Measurements from ENCODE around the gene PCMTD2. TPM values are rescaled to one million over a fixed set of nuclear protein-coding genes. Genes with fewer than 3 reads are reported as not detected.

PCMTD2 gene
- total and polyA plus RNA-seq, 2 of the 8 experiments (the other 6 are each of a cell fraction or from before 2014, with no cell fraction given), result 21.4 to 55.1 TPM

DNA sequence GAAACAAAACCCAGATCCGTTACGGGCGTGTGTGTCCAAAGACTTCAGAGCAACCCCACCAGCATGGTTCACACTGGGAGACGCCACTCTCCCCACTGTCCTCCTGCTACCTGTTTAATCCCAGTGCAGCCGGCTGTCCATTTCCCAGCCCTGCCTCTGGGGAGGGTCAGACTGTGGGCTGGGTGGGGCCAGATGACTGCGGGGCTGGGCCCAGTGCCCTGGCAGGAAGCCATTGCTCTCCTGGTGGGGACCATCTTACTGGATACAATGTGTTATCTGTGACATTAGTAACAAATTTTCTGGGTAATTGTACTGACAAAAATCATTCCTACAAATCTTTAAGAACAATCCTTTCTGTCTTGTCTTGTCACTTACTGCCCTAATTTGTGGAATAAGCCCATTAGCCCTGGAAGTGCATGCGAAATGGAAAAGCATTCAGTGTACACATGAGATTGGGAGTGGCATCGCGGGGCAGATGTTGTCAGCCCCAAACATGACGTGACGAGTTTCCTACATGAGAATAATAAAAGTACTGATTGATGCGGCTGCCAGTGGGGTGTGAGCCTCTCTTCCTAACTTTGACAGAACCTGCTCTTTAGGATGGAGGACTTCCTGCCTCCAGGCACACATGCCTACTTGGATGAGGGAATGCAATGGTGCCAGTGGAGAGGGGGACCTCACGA is 37.9 kb upstream of the PCMTD2 start:
- ChIA-PET CTCF (ENCODE audit: partially characterized antibody) (no interaction called here), POLR2A (ENCODE audit: partially characterized antibody) (no interaction called here)
- H2BK120ac ChIP-seq (replicated peaks; ENCODE audit: low read depth, low read length), result no peak overlapping the region
- H3K4me1 ChIP-seq (replicated peaks in 1 of 4; ENCODE audit: control insufficient read depth in 3 of 4, insufficient read depth in 4 of 4, low read length in 3 of 4), result no peaks in the 10 kb centered on the region
- H3K4me3 ChIP-seq (ENCODE audit: extremely low read depth in 1 of 4, insufficient read depth in 2 of 4, low read depth in 3 of 4, low read length in 4 of 4), result no peak overlapping the region
- no peaks in the 10 kb centered on the region for H3K79me2 ChIP-seq (ENCODE audit: control insufficient read depth in 1 of 2, insufficient read depth in 2 of 2, low read length in 2 of 2)
- no peaks in the 10 kb centered on the region for H4K20me1 ChIP-seq (replicated peaks in 1 of 2; ENCODE audit: control insufficient read depth in 1 of 2, insufficient read depth in 2 of 2, low read length in 2 of 2)
- H4K5ac ChIP-seq (ENCODE audit: insufficient read length, low read depth, low read length), result no peak overlapping the region
- H3K27ac ChIP-seq (ENCODE audit: low read depth, low read length), result no peak overlapping the region
- no peak overlapping the region for H4K8ac ChIP-seq (ENCODE audit: extremely low read depth, insufficient read depth, low read length)
- H3K9ac ChIP-seq (replicated peaks in 1 of 4; ENCODE audit: extremely low read depth in 1 of 4, low read depth in 3 of 4, low read length in 3 of 4), result no peak overlapping the region
- no peak overlapping the region for H2BK12ac ChIP-seq (ENCODE audit: low read depth, low read length)
- no peaks in the 10 kb centered on the region for H3K9me3 ChIP-seq (ENCODE audit: insufficient read depth in 2 of 2, low read depth in 1 of 2, low read length in 1 of 2)
- H3K4me2 ChIP-seq (ENCODE audit: insufficient read depth in 1 of 2, low read depth in 2 of 2, low read length in 2 of 2), result no peak overlapping the region
- H3K4ac ChIP-seq (replicated peaks; ENCODE audit: insufficient read length, low read depth, low read length), result no peak overlapping the region
- no peaks in the 10 kb centered on the region for H3K27me3 ChIP-seq (replicated peaks in 1 of 4; ENCODE audit: control insufficient read depth in 3 of 4, extremely low read depth in 1 of 4, insufficient read depth in 3 of 4, low read length in 3 of 4)
- no peak overlapping the region for H2AFZ ChIP-seq (ENCODE audit: low read length)
- no peak overlapping the region for H3K23ac ChIP-seq (ENCODE audit: insufficient read length)
- H2BK15ac ChIP-seq (ENCODE audit: low read length), result no peak overlapping the region
- no peak for FAIRE-seq
- H3K23me2 ChIP-seq (ENCODE audit: low read depth, low read length), result no peaks in the 10 kb centered on the region
- DNase-seq (ENCODE audit: low read depth in 1 of 2, low spot score in 2 of 2), result no peak
- H3K79me1 ChIP-seq (ENCODE audit: low read depth, low read length), result no peaks in the 10 kb centered on the region
- H4K91ac ChIP-seq (replicated peaks; ENCODE audit: insufficient read length, low read length), result no peak overlapping the region
- H2BK20ac ChIP-seq (ENCODE audit: low read length), result no peak overlapping the region
- H3K18ac ChIP-seq (ENCODE audit: extremely low read depth, low read length), result no peak overlapping the region
- H3K56ac ChIP-seq (replicated peaks; ENCODE audit: insufficient read length, low read depth, low read length), result no peak overlapping the region
- no peak overlapping the region for H2AK5ac ChIP-seq (ENCODE audit: low read depth, low read length)
- no peaks in the 10 kb centered on the region for H3K36me3 ChIP-seq (ENCODE audit: control insufficient read depth in 2 of 4, insufficient read depth in 4 of 4, low read length in 3 of 4)
- WGBS, 2 experiments (ENCODE audit: extremely low coverage in 1 of 2, insufficient coverage in 1 of 2, insufficient read length in 1 of 2, insufficient replicate concordance in 2 of 2, low coverage in 1 of 2, low lambda C conversion rate in 2 of 2, missing lambda C conversion rate in 1 of 2), result 87% methylated on average over 13 of the region's 13 CpGs; no CpG with 5 or more reads in 1 of the 2 experiments
- no peak overlapping the region for H2BK5ac ChIP-seq (ENCODE audit: low read depth, low read length)
- H3K14ac ChIP-seq (ENCODE audit: insufficient read length), result no peak overlapping the region
- no peak for TF ChIP-seq NRF1 (IDR thresholded peaks at IDR 0.05; ENCODE audit: low read depth, low read length)
- TF ChIP-seq GTF2F1 (IDR thresholded peaks at IDR 0.05; ENCODE audit: borderline replicate concordance, low read depth, low read length), result no peak
- TF ChIP-seq, protein P1, sequence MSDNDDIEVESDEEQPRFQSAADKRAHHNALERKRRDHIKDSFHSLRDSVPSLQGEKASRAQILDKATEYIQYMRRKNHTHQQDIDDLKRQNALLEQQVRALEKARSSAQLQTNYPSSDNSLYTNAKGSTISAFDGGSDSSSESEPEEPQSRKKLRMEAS (IDR thresholded peaks at IDR 0.05), result no peak
- no peak for TF ChIP-seq SAP30 (IDR thresholded peaks at IDR 0.05; ENCODE audit: insufficient read depth, insufficient replicate concordance, low read length)
- no peak for TF ChIP-seq CHD2 (IDR thresholded peaks at IDR 0.05; ENCODE audit: low read length)
- TF ChIP-seq, protein P2, sequence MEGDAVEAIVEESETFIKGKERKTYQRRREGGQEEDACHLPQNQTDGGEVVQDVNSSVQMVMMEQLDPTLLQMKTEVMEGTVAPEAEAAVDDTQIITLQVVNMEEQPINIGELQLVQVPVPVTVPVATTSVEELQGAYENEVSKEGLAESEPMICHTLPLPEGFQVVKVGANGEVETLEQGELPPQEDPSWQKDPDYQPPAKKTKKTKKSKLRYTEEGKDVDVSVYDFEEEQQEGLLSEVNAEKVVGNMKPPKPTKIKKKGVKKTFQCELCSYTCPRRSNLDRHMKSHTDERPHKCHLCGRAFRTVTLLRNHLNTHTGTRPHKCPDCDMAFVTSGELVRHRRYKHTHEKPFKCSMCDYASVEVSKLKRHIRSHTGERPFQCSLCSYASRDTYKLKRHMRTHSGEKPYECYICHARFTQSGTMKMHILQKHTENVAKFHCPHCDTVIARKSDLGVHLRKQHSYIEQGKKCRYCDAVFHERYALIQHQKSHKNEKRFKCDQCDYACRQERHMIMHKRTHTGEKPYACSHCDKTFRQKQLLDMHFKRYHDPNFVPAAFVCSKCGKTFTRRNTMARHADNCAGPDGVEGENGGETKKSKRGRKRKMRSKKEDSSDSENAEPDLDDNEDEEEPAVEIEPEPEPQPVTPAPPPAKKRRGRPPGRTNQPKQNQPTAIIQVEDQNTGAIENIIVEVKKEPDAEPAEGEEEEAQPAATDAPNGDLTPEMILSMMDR (IDR thresholded peaks at IDR 0.05; ENCODE audit: control extremely low read depth in 1 of 3, insufficient read depth in 1 of 3, low read depth in 1 of 3, low read length in 3 of 3), result no peak
- no peak for TF ChIP-seq TAF1 (IDR thresholded peaks at IDR 0.05; ENCODE audit: low read depth, low read length)
- TF ChIP-seq, protein P3, sequence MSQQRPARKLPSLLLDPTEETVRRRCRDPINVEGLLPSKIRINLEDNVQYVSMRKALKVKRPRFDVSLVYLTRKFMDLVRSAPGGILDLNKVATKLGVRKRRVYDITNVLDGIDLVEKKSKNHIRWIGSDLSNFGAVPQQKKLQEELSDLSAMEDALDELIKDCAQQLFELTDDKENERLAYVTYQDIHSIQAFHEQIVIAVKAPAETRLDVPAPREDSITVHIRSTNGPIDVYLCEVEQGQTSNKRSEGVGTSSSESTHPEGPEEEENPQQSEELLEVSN (IDR thresholded peaks at IDR 0.05), result no peak
- TF ChIP-seq YY1 (IDR thresholded peaks at IDR 0.05; ENCODE audit: low read depth, low read length), result no peak
- no peak for TF ChIP-seq ZNF274 (IDR thresholded peaks at IDR 0.05; ENCODE audit: borderline replicate concordance, extremely low read depth, low read length)
